ENCODE measurements around the gene XK.

XK gene

GRCh38 chrX:37678574-37678973 is 7.0 kb upstream of the XK start:
- no CpG with 5 or more reads among the region's 1 CpG for WGBS (ENCODE audit: insufficient coverage)
- H3K36me3 ChIP-seq (ENCODE audit: control insufficient read depth in 4 of 4, insufficient read depth in 4 of 4, low read length in 3 of 4): no peaks in the 10 kb centered on the region
- H3K4me3 ChIP-seq (ENCODE audit: control insufficient read depth in 1 of 7, extremely low read depth in 1 of 7, insufficient read depth in 4 of 7, low read depth in 2 of 7, low read length in 6 of 7): no peak overlapping the region
- ChIA-PET POLR2A (no interaction called here), CTCF (no interaction called here)
- H3K9me3 ChIP-seq (ENCODE audit: control extremely low read depth in 1 of 5, control insufficient read depth in 4 of 5, insufficient read depth in 2 of 5, low read depth in 1 of 5, low read length in 4 of 5): no peaks in the 10 kb centered on the region
- DNase-seq: no peak
- no peak overlapping the region for H3K27ac ChIP-seq (ENCODE audit: insufficient read depth in 1 of 2, low read depth in 1 of 2, low read length in 2 of 2, poor library complexity in 1 of 2, severe bottlenecking in 2 of 2)
- peaks cover 0 to 2% (median 0%) of the 10 kb centered on the region in 5 experiments for H3K27me3 ChIP-seq (replicated peaks in 2 of 5; ENCODE audit: control insufficient read depth in 4 of 5, insufficient read depth in 5 of 5, low read length in 4 of 5)
- H3K4me1 ChIP-seq (ENCODE audit: control extremely low read depth in 1 of 4, control insufficient read depth in 4 of 4, insufficient read depth in 4 of 4, low read length in 3 of 4): no peaks in the 10 kb centered on the region

GRCh38 chrX:37679230-37679629 is 6.4 kb upstream of the XK start:
- WGBS (ENCODE audit: insufficient coverage): 100% methylated on average over 1 of the region's 1 CpG
- H3K27me3 ChIP-seq (replicated peaks in 2 of 5; ENCODE audit: control insufficient read depth in 4 of 5, insufficient read depth in 5 of 5, low read length in 4 of 5): peaks cover 0 to 2% (median 0%) of the 10 kb centered on the region in 5 experiments
- CTCF ChIA-PET: no interaction called here

GRCh38 chrX:37679888-37680287 is 5.7 kb upstream of the XK start:
- Histone ChIP-seq H3K4me1 (ENCODE audit: control extremely low read depth in 1 of 4, control insufficient read depth in 4 of 4, insufficient read depth in 4 of 4, low read length in 3 of 4) (no peaks in the 10 kb centered on the region), H3K9me3 (ENCODE audit: control extremely low read depth in 1 of 5, control insufficient read depth in 4 of 5, insufficient read depth in 2 of 5, low read depth in 1 of 5, low read length in 4 of 5) (no peaks in the 10 kb centered on the region), H3K27ac (ENCODE audit: insufficient read depth in 1 of 2, low read depth in 1 of 2, low read length in 2 of 2, poor library complexity in 1 of 2, severe bottlenecking in 2 of 2) (no peak overlapping the region), H3K27me3 (replicated peaks in 2 of 5; ENCODE audit: control insufficient read depth in 4 of 5, insufficient read depth in 5 of 5, low read length in 4 of 5) (peaks cover 0 to 2% (median 0%) of the 10 kb centered on the region in 5 experiments), H3K36me3 (ENCODE audit: control insufficient read depth in 4 of 4, insufficient read depth in 4 of 4, low read length in 3 of 4) (no peaks in the 10 kb centered on the region), H3K4me3 (ENCODE audit: control insufficient read depth in 1 of 7, extremely low read depth in 1 of 7, insufficient read depth in 4 of 7, low read depth in 2 of 7, low read length in 6 of 7) (no peak overlapping the region)
- no peak for DNase-seq
- WGBS (ENCODE audit: insufficient coverage): 63% methylated on average over 1 of the region's 1 CpG
- POLR2A ChIA-PET: no interaction called here
- CTCF ChIA-PET: no interaction called here

More at GRCh38 chrX:37679230-37679629, 6.4 kb upstream of the XK start:
- DNase-seq: no peak
- no peaks in the 10 kb centered on the region for H3K9me3 ChIP-seq (ENCODE audit: control extremely low read depth in 1 of 5, control insufficient read depth in 4 of 5, insufficient read depth in 2 of 5, low read depth in 1 of 5, low read length in 4 of 5)
- H3K27ac ChIP-seq (ENCODE audit: insufficient read depth in 1 of 2, low read depth in 1 of 2, low read length in 2 of 2, poor library complexity in 1 of 2, severe bottlenecking in 2 of 2): no peak overlapping the region
- POLR2A ChIA-PET: no interaction called here
- H3K4me1 ChIP-seq (ENCODE audit: control extremely low read depth in 1 of 4, control insufficient read depth in 4 of 4, insufficient read depth in 4 of 4, low read length in 3 of 4): no peaks in the 10 kb centered on the region
- H3K4me3 ChIP-seq (ENCODE audit: control insufficient read depth in 1 of 7, extremely low read depth in 1 of 7, insufficient read depth in 4 of 7, low read depth in 2 of 7, low read length in 6 of 7): no peak overlapping the region
- no peaks in the 10 kb centered on the region for H3K36me3 ChIP-seq (ENCODE audit: control insufficient read depth in 4 of 4, insufficient read depth in 4 of 4, low read length in 3 of 4)

- ChIA-PET POLR2A (no interaction called here), CTCF (no interaction called here)
- no peaks in the 10 kb centered on the region for H3K9me3 ChIP-seq (ENCODE audit: control extremely low read depth in 1 of 5, control insufficient read depth in 4 of 5, insufficient read depth in 2 of 5, low read depth in 1 of 5, low read length in 4 of 5)
- no peak overlapping the region for H3K27ac ChIP-seq (ENCODE audit: insufficient read depth in 1 of 2, low read depth in 1 of 2, low read length in 2 of 2, poor library complexity in 1 of 2, severe bottlenecking in 2 of 2)
- H3K27me3 ChIP-seq (replicated peaks in 2 of 5; ENCODE audit: control insufficient read depth in 4 of 5, insufficient read depth in 5 of 5, low read length in 4 of 5): peaks cover 0 to 4% (median 0%) of the 10 kb centered on the region in 5 experiments
- H3K4me1 ChIP-seq (ENCODE audit: control extremely low read depth in 1 of 4, control insufficient read depth in 4 of 4, insufficient read depth in 4 of 4, low read length in 3 of 4): peaks cover 0 to 4% (median 3%) of the 10 kb centered on the region in 4 experiments
- H3K4me3 ChIP-seq (ENCODE audit: control insufficient read depth in 1 of 7, extremely low read depth in 1 of 7, insufficient read depth in 4 of 7, low read depth in 2 of 7, low read length in 6 of 7): no peak overlapping the region
- DNase-seq: no peak
- H3K36me3 ChIP-seq (ENCODE audit: control insufficient read depth in 4 of 4, insufficient read depth in 4 of 4, low read length in 3 of 4): no peaks in the 10 kb centered on the region
Observed at GRCh38 chrX:37684426-37684825, 1.2 kb upstream of the XK start.

GRCh38 chrX:37684973-37685372 is 618 bp upstream of the XK start:
- ChIA-PET POLR2A (interaction anchor here (0.7 kb wide), 1 partner anchor 541 kb away, joined by 3 read pairs; no protein-coding TSS in a partner anchor), CTCF (no interaction called here)
- H3K4me1 ChIP-seq (ENCODE audit: control extremely low read depth in 1 of 4, control insufficient read depth in 4 of 4, insufficient read depth in 4 of 4, low read length in 3 of 4): peaks cover 0 to 4% (median 3%) of the 10 kb centered on the region in 4 experiments
- H3K27me3 ChIP-seq (replicated peaks in 2 of 5; ENCODE audit: control insufficient read depth in 4 of 5, insufficient read depth in 5 of 5, low read length in 4 of 5): peaks cover 0 to 4% (median 0%) of the 10 kb centered on the region in 5 experiments
- peak in 1 of 3 donors; percentile 10 for DNase-seq
- peak overlapping the region in 3 of 7 experiments; percentile 8 to 59 (median 48) for H3K4me3 ChIP-seq (ENCODE audit: control insufficient read depth in 1 of 7, extremely low read depth in 1 of 7, insufficient read depth in 4 of 7, low read depth in 2 of 7, low read length in 6 of 7)
- WGBS (ENCODE audit: insufficient coverage): 79% methylated on average over 3 of the region's 3 CpGs
- no peaks in the 10 kb centered on the region for H3K36me3 ChIP-seq (ENCODE audit: control insufficient read depth in 4 of 4, insufficient read depth in 4 of 4, low read length in 3 of 4)
- H3K27ac ChIP-seq (ENCODE audit: insufficient read depth in 1 of 2, low read depth in 1 of 2, low read length in 2 of 2, poor library complexity in 1 of 2, severe bottlenecking in 2 of 2): no peak overlapping the region
- H3K9me3 ChIP-seq (ENCODE audit: control extremely low read depth in 1 of 5, control insufficient read depth in 4 of 5, insufficient read depth in 2 of 5, low read depth in 1 of 5, low read length in 4 of 5): no peaks in the 10 kb centered on the region

- no peak for DNase-seq
- POLR2A ChIA-PET: interaction anchor here (0.6 kb wide), 1 partner anchor 873 kb away, joined by 3 read pairs; no protein-coding TSS in a partner anchor
- peaks cover 0 to 4% (median 3%) of the 10 kb centered on the region in 4 experiments for H3K4me1 ChIP-seq (ENCODE audit: control extremely low read depth in 1 of 4, control insufficient read depth in 4 of 4, insufficient read depth in 4 of 4, low read length in 3 of 4)
- no peaks in the 10 kb centered on the region for H3K36me3 ChIP-seq (ENCODE audit: control insufficient read depth in 4 of 4, insufficient read depth in 4 of 4, low read length in 3 of 4)
- 80% methylated on average over 5 of the region's 9 CpGs for WGBS (ENCODE audit: insufficient coverage)
- peak overlapping the region in 2 of 7 experiments; percentile 38 to 59 for H3K4me3 ChIP-seq (ENCODE audit: control insufficient read depth in 1 of 7, extremely low read depth in 1 of 7, insufficient read depth in 4 of 7, low read depth in 2 of 7, low read length in 6 of 7)
- CTCF ChIA-PET: no interaction called here
- no peaks in the 10 kb centered on the region for H3K9me3 ChIP-seq (ENCODE audit: control extremely low read depth in 1 of 5, control insufficient read depth in 4 of 5, insufficient read depth in 2 of 5, low read depth in 1 of 5, low read length in 4 of 5)
- H3K27ac ChIP-seq (ENCODE audit: insufficient read depth in 1 of 2, low read depth in 1 of 2, low read length in 2 of 2, poor library complexity in 1 of 2, severe bottlenecking in 2 of 2): no peak overlapping the region
- peaks cover 0 to 4% (median 0%) of the 10 kb centered on the region in 5 experiments for H3K27me3 ChIP-seq (replicated peaks in 2 of 5; ENCODE audit: control insufficient read depth in 4 of 5, insufficient read depth in 5 of 5, low read length in 4 of 5)
Observed at GRCh38 chrX:37686369-37686995, 891 bp downstream of the XK start.

GRCh38 chrX:37686996-37687395 is 1.4 kb downstream of the XK start:
- CTCF ChIA-PET: no interaction called here
- Histone ChIP-seq H3K4me1 (ENCODE audit: control extremely low read depth in 1 of 4, control insufficient read depth in 4 of 4, insufficient read depth in 4 of 4, low read length in 3 of 4) (peaks cover 0 to 4% (median 3%) of the 10 kb centered on the region in 4 experiments), H3K4me3 (ENCODE audit: control insufficient read depth in 1 of 7, extremely low read depth in 1 of 7, insufficient read depth in 4 of 7, low read depth in 2 of 7, low read length in 6 of 7) (no peak overlapping the region), H3K27me3 (replicated peaks in 2 of 5; ENCODE audit: control insufficient read depth in 4 of 5, insufficient read depth in 5 of 5, low read length in 4 of 5) (peaks cover 0 to 4% (median 0%) of the 10 kb centered on the region in 5 experiments), H3K9me3 (ENCODE audit: control extremely low read depth in 1 of 5, control insufficient read depth in 4 of 5, insufficient read depth in 2 of 5, low read depth in 1 of 5, low read length in 4 of 5) (no peaks in the 10 kb centered on the region), H3K27ac (ENCODE audit: insufficient read depth in 1 of 2, low read depth in 1 of 2, low read length in 2 of 2, poor library complexity in 1 of 2, severe bottlenecking in 2 of 2) (no peak overlapping the region), H3K36me3 (ENCODE audit: control insufficient read depth in 4 of 4, insufficient read depth in 4 of 4, low read length in 3 of 4) (no peaks in the 10 kb centered on the region)
- POLR2A ChIA-PET: interaction anchor here (0.7 kb wide), 1 partner anchor 61 kb away, joined by 3 read pairs; no protein-coding TSS in a partner anchor
- no peak for DNase-seq
- WGBS (ENCODE audit: insufficient coverage): 100% methylated on average over 1 of the region's 3 CpGs
